ENCODE results near the gene CHRDL2.
"Not testable (repeated sequence)": the region's sequence is repeated elsewhere in the genome, so short reads cannot be mapped to it uniquely, and the experiment has no call there.

The CHRDL2 gene

DNA sequence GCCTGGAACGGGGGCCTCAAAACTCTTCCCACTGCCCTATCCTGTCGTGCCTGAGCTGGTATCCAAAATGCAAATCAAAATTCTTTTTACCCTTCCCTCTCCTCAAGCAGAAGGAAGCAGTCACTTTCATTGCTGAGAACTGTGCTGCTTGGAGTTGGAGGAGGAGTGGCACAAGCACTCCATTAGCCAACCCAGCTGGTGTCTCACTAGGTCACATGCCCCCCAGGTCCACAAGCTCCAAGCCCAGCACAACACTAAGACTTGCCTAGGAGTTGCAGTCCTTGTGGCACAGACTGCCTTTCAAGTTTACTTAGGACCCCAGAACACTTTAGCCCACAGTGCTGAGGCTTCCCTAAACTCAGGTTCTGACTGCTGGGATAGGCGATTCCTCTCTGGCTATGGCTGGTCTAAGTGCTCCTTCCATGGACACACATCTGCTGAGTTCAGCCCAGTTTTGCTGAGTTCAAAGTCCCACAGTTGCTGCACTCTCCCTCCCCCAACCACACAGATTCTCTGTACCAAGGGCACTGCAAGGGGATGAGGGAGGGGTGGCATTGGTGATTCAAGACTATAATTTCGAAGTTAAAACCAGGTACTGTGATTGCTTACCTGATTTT lies 68.6 kb downstream of the CHRDL2 start:
- DNase-seq = no peak

DNA sequence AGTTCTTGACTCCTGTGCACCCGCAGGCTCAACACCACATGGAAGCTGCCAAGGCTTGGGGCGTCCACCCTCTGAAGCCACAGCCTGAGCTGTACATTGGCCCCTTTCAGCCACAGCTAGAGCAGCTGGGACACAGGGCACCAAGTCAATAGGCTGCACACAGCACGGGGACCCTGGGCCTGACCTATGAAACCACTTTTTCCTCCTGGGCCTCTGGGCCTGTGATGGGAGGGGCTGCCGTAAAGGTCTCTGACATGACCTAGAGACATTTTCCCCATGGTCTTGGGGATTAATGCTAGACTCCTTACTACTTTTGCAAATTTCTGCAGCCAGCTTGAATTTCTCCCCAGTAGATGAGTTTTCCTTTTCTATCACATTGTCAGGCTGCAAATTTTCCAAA lies 72.1 kb downstream of the CHRDL2 start:
- DNase-seq = not testable (repeated sequence)

DNA sequence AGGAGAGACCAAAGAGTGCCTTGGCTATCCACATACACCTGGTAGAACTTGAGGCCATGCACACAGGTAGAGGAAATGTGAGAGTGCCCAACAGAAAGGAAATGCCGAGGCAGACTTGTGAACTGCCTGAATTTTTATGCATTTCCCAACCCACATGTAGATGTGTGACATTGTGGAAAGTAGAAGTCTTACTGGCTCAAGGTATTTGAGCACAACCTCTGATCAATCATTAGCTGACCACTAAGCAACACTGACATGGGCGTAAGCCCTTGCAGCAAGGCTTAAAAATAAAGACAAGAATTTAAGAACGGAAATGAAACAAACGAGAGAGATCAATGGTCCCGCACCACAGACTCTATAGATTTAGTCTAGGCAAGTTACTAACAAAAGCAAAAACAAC lies 76.2 kb downstream of the CHRDL2 start:
- no peak for DNase-seq

DNA sequence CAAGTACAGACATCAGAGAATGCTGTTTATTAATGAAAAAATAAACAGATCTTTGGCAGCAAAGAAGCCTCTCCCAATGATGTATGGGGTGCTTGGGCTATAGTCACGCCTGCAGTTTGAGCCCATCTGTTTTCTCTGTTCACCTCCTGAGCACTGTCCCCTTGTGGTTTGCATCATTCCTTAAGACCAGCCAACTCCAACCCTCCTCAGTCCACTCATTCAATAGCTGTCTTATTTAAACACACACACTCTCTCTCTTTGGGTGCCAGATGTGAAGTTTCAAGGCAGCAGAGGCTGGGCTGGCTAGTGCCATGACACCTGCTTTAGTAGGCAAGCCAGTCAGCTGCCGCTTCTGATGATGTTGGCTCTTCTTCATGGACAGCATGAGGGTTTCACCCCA lies 80.7 kb downstream of the CHRDL2 start:
- no peak for DNase-seq

DNA sequence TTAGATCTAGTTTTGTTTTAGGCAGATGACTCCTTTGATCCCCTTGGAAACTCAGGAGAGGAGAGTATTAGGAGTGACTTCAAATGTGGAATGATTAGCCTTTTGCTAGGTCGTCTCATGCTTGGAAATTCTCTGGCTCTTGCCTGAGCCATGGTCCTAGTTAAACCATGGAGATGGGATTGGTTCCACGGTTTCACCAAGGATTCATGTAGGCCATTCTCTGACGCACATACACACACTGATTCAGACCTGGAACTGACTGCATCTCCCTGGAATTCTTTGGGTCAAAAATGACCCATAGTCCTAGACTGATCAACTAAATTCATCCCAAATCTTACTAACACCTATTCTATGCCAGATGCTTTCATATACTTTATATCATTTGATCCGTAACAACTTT lies 82.3 kb downstream of the CHRDL2 start:
- no peak for DNase-seq

DNA sequence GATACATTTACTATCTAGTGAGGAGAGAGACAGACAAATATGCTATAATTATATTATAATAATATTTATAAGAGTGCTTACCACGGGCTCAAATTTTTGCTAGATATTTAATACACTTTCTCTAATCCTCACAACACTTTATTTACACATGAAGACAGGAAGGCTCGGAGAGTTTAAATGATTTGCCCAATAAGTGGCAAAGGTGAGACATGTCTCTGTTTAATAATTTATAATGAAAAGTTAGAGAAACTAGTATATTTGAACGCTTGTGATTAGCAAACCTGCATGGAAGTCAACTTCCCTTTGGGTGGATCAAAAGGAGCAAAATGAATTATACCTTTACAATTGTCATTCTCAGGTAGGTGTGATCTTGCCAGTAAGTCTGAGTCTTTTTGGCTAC lies 83.4 kb downstream of the CHRDL2 start:
- no peak for DNase-seq

DNA sequence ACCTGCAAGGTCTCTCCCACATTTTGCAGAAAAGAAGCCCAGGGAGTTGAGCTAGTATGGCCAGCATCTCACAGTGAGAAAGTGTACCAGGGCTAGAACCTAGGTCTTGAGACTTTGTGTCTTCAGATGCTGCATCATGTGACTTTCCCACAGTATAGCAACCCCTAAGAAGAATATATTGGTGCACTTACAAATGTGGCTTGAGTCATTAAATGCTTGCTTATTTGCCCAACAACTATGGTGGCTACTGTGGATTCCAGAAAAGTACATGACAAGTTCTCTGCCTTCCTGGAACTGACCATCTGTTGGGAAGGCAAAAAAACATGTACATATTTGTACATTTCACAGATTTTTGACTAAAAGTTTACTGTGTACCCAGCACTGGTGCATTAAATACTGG lies 83.8 kb downstream of the CHRDL2 start:
- no peak for DNase-seq

DNA sequence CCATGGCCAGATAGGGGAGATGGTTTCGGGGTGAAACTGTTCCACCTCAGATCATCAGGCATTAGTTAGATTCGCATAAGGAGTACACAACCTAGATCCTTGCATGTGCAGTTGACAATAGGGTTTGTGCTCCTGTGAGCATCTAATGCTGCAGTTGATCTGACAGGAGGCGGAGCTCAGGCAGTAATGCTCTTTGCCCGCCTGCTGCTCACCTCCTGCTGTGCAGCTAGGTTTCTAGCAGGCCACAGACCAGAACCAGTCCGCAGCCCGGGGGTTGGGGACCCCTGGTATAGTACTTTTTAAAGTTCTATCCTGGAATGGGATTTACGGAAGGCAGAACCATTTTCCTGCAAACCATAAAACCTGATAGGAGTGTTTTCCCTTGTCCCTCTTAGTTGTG lies 84.3 kb downstream of the CHRDL2 start:
- DNase-seq = no peak

All from CD4-positive, alpha-beta T cell treated with Interleukin-17A for 1 hour (primary cell).